WTC11 (cell line): ENCODE measurements around the gene FOXJ1. TPM values are rescaled to one million over a fixed set of nuclear protein-coding genes. Genes with fewer than 3 reads are reported as not detected.

Experiments used
- ELF4 ChIP-seq: sonication (generic); formaldehyde crosslinking; IDR thresholded peaks from 2 replicates; pipeline ENCODE4 v1.8.1; 2022; ENCODE audit warnings: low read depth, mild to moderate bottlenecking, moderate library complexity, missing genetic modification reagents
- PRRX2 ChIP-seq: fragments of 250-450 bp; sonication (Bioruptor Pico); IDR thresholded peaks from 2 replicates; pipeline ENCODE4 v1.8.0; 2021; ENCODE audit warnings: mild to moderate bottlenecking
- TCF7 ChIP-seq: sonication (generic); formaldehyde crosslinking; IDR thresholded peaks from 2 replicates; pipeline ENCODE4 v1.8.0; 2022; ENCODE audit warnings: mild to moderate bottlenecking, low read depth, missing genetic modification reagents, moderate library complexity
- ZNF423 ChIP-seq: fragments of 250-450 bp; sonication (Bioruptor Pico); IDR thresholded peaks from 2 replicates; pipeline ENCODE4 v2.1.2; 2022; ENCODE audit warnings: mild to moderate bottlenecking, moderate library complexity
- microRNA-seq: library from miRNA; unstranded; fragments of <30 nt; microRNA quantifications from one replicate; pipeline ENCODE4 v1.2.0, GENCODE V29; 2022; ENCODE audit warnings: borderline number of aligned reads
- total RNA-seq: library from RNA; stranded (reverse); gene quantifications from 3 replicates; pipeline ENCODE4 v1.2.3, GENCODE V29; 2021

Gene FOXJ1
- total RNA-seq, 1 experiment from 2014 or later: 11.8 TPM

DNA sequence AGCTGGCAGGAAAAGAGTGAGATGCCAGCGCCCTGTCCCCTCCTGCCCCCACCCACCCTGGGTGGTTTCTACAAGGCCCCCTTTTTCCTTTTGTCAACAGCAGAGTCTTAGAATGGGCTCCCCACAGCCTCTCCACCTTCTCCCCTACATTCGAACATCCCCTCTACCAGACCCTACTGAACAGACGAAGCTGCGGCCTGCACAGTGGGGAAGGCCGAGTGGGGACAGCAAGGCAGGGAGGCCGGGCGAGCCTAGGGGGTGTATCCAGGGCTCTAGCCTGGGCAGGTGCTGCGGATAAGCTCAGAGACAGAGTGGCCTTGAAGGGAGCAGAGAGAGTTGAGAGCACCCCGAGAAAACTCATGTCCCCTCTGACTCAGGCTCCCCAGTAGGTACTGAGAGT lies 54.7 kb downstream of the FOXJ1 start (continued):
- TF ChIP-seq TCF7 (CRISPR knock-in tag) (no peak), PRRX2 (CRISPR knock-in tag) (no peak), ELF4 (CRISPR knock-in tag) (no peak), ZNF423 (no peak)

Small RNAs within 50 kb of the gene (microRNA-seq; reads per million reads assigned to microRNA genes)
- 1.0 reads per million for gene MIR6868

Other genes starting within 250 kb of the FOXJ1 start
- 51.3 to 56.4 TPM (median 51.4 TPM) in 3 replicates for gene TRIM65, start 244.3 kb downstream of the FOXJ1 start, total RNA-seq
- gene MRPL38, start 236.4 kb downstream of the FOXJ1 start, total RNA-seq: 107 to 146 TPM (median 116 TPM) in 3 replicates
- gene FBF1, start 200.2 kb downstream of the FOXJ1 start, total RNA-seq: 19.8 to 23.7 TPM (median 21.0 TPM) in 3 replicates
- gene ACOX1, start 162.1 kb downstream of the FOXJ1 start, total RNA-seq: 32.4 to 40.9 TPM (median 32.5 TPM) in 3 replicates
- 15.6 to 18.4 TPM (median 17.2 TPM) in 3 replicates for gene TEN1, start 162.0 kb downstream of the FOXJ1 start, total RNA-seq
- gene CDK3, start 140.4 kb downstream of the FOXJ1 start, total RNA-seq: 9.5 to 11.3 TPM (median 10.2 TPM) in 3 replicates
- gene EVPL, start 113.9 kb downstream of the FOXJ1 start, total RNA-seq: 0.46 to 1.3 TPM (median 0.62 TPM) in 3 replicates
- 80.5 to 90.7 TPM (median 82.0 TPM) in 3 replicates for gene SRP68, start 68.7 kb downstream of the FOXJ1 start, total RNA-seq
- 1.7 to 2.9 TPM (median 2.0 TPM) in 3 replicates for gene GALR2, start 66.5 kb downstream of the FOXJ1 start, total RNA-seq
- 0.07 to 0.28 TPM (median 0.11 TPM) in 3 replicates for gene ZACN, start 62.1 kb downstream of the FOXJ1 start, total RNA-seq
- 90.0 to 126 TPM (median 96.2 TPM) in 3 replicates for gene EXOC7, start 37.5 kb downstream of the FOXJ1 start, total RNA-seq
- 11.2 to 15.1 TPM (median 13.7 TPM) in 3 replicates for gene RNF157, start 99.2 kb upstream of the FOXJ1 start, total RNA-seq
- gene UBALD2, start 124.1 kb upstream of the FOXJ1 start, total RNA-seq: 24.4 to 30.3 TPM (median 28.2 TPM) in 3 replicates
- gene QRICH2, start 167.0 kb upstream of the FOXJ1 start, total RNA-seq: 1.5 to 3.2 TPM (median 2.7 TPM) in 3 replicates
- 50.0 to 56.5 TPM (median 52.3 TPM) in 3 replicates for gene PRPSAP1, start 212.7 kb upstream of the FOXJ1 start, total RNA-seq
- 2.5 to 2.9 TPM (median 2.8 TPM) in 3 replicates for gene SPHK1, start 243.4 kb upstream of the FOXJ1 start, total RNA-seq